Stimulated activated naive CD8-positive, alpha-beta T cell treated with anti-CD3 and anti-CD28 coated beads, Interleukin-15, amount 100 ng/mL, for 72 hours (primary cell): ENCODE measurements around the gene KNDC1.

Experiments used
- ATAC-seq: fragments of 150-1000 bp; cut with Tn5 transposase; 2 replicates; pipeline ENCODE4 v1.10.0; 2021; ENCODE audit warnings: mild to moderate bottlenecking, moderate library complexity
- DNase-seq, 2 donors: peaks; one replicate each; pipeline ENCODE4 v3.0.0; 2021 to 2022
- H3K27ac Mint-ChIP-seq, 2 donors: one replicate each; pipeline ENCODE4 v1.8.0; 2022; ENCODE audit warnings: mild to moderate bottlenecking in 2 of 2, mixed read lengths in 2 of 2, moderate library complexity in 2 of 2
- H3K27me3 Mint-ChIP-seq: one replicate; pipeline ENCODE4 v1.8.0; 2022; ENCODE audit warnings: mixed read lengths
- H3K4me1 Mint-ChIP-seq: one replicate; pipeline ENCODE4 v1.8.0; 2022; ENCODE audit warnings: mild to moderate bottlenecking, mixed read lengths
- H3K4me3 Mint-ChIP-seq, 2 donors: one replicate each; pipeline ENCODE4 v1.8.0; 2022; ENCODE audit warnings: mild to moderate bottlenecking in 2 of 2, mixed read lengths in 2 of 2, moderate library complexity in 1 of 2
- H3K9me3 Mint-ChIP-seq, 2 donors: one replicate each; pipeline ENCODE4 v1.8.0; 2022; ENCODE audit warnings: mixed read lengths in 2 of 2

KNDC1 gene

GRCh38 chr10:133271521-133272300, 111.7 kb downstream of the KNDC1 start:
- ATAC-seq (no peak), DNase-seq (no peak)
- H3K4me1 Mint-ChIP-seq, result peaks cover 18% of the 10 kb centered on the region
- no peaks in the 10 kb centered on the region for H3K9me3 Mint-ChIP-seq
- H3K4me3 Mint-ChIP-seq, result no peak overlapping the region
- H3K27me3 Mint-ChIP-seq, result no peaks in the 10 kb centered on the region
- no peak overlapping the region for H3K27ac Mint-ChIP-seq

- ATAC-seq (no peak), DNase-seq (no peak)
- H3K27me3 Mint-ChIP-seq, result no peaks in the 10 kb centered on the region
- no peak overlapping the region for H3K27ac Mint-ChIP-seq
- no peaks in the 10 kb centered on the region for H3K9me3 Mint-ChIP-seq
- peaks cover 20% of the 10 kb centered on the region for H3K4me1 Mint-ChIP-seq
- no peak overlapping the region for H3K4me3 Mint-ChIP-seq
Observed at GRCh38 chr10:133272301-133272963, 112.4 kb downstream of the KNDC1 start.

GRCh38 chr10:133272964-133273420, 113.0 kb downstream of the KNDC1 start:
- H3K27ac Mint-ChIP-seq, result no peak overlapping the region
- peaks cover 25% of the 10 kb centered on the region for H3K4me1 Mint-ChIP-seq
- H3K4me3 Mint-ChIP-seq, result no peak overlapping the region
- no peaks in the 10 kb centered on the region for H3K27me3 Mint-ChIP-seq
- ATAC-seq (no peak), DNase-seq (no peak)
- H3K9me3 Mint-ChIP-seq, result no peaks in the 10 kb centered on the region

GRCh38 chr10:133273534-133274143, 113.6 kb downstream of the KNDC1 start:
- DNase-seq, result no peak
- peak overlapping the region in 1 of 2 donors; percentile 31 for H3K4me3 Mint-ChIP-seq
- no peak overlapping the region for H3K27ac Mint-ChIP-seq
- peaks cover 32% of the 10 kb centered on the region for H3K4me1 Mint-ChIP-seq
- ATAC-seq, result no peak
- H3K9me3 Mint-ChIP-seq, result no peaks in the 10 kb centered on the region
- H3K27me3 Mint-ChIP-seq, result no peaks in the 10 kb centered on the region

GRCh38 chr10:133274751-133275683, 115.0 kb downstream of the KNDC1 start:
- peak overlapping the region; percentile 88 to 90 for H3K4me3 Mint-ChIP-seq
- no peaks in the 10 kb centered on the region for H3K27me3 Mint-ChIP-seq
- peak overlapping the region; percentile 89 to 92 for H3K27ac Mint-ChIP-seq
- ATAC-seq (peak; percentile 77), DNase-seq (peak; percentile 57 to 85)
- H3K4me1 Mint-ChIP-seq, result peaks cover 45% of the 10 kb centered on the region
- H3K9me3 Mint-ChIP-seq, result no peaks in the 10 kb centered on the region

GRCh38 chr10:133275684-133276092, 115.7 kb downstream of the KNDC1 start:
- ATAC-seq, result peak; percentile 67
- peak; percentile 68 to 74 for DNase-seq
- Mint-ChIP-seq H3K27ac (peak overlapping the region; percentile 89 to 92), H3K27me3 (no peaks in the 10 kb centered on the region), H3K4me3 (peak overlapping the region; percentile 88 to 90), H3K9me3 (no peaks in the 10 kb centered on the region), H3K4me1 (peaks cover 46% of the 10 kb centered on the region)
